Measurements from ENCODE around the gene DYSF.

Gene DYSF

GRCh38 chr2:71692621-71693277 is 239.4 kb downstream of the DYSF start:
- Histone ChIP-seq H3K79me2 (ENCODE audit: control insufficient read depth, insufficient read depth, low read length, unreplicated experiment) (no peaks in the 10 kb centered on the region), H3K36me3 (ENCODE audit: insufficient read depth, low read length) (no peaks in the 10 kb centered on the region), H3K27me3 (ENCODE audit: insufficient read depth, low read length) (peaks cover 33% of the 10 kb centered on the region), H3K4me3 (ENCODE audit: low read depth, low read length) (no peak overlapping the region), H2AFZ (ENCODE audit: low read length, unreplicated experiment) (no peak overlapping the region), H3K4me1 (ENCODE audit: control insufficient read depth, insufficient read depth, low read length, unreplicated experiment) (no peaks in the 10 kb centered on the region), H3K27ac (ENCODE audit: low read depth, low read length) (no peak overlapping the region)

- Histone ChIP-seq H3K79me2 (ENCODE audit: control insufficient read depth, insufficient read depth, low read length, unreplicated experiment) (no peaks in the 10 kb centered on the region), H2AFZ (ENCODE audit: low read length, unreplicated experiment) (no peak overlapping the region), H3K36me3 (ENCODE audit: insufficient read depth, low read length) (no peaks in the 10 kb centered on the region), H3K4me1 (ENCODE audit: control insufficient read depth, insufficient read depth, low read length, unreplicated experiment) (no peaks in the 10 kb centered on the region), H3K27me3 (ENCODE audit: insufficient read depth, low read length) (peaks cover 29% of the 10 kb centered on the region), H3K4me3 (ENCODE audit: low read depth, low read length) (no peak overlapping the region), H3K27ac (ENCODE audit: low read depth, low read length) (no peak overlapping the region)
Measured at GRCh38 chr2:71693286-71694270, 240.2 kb downstream of the DYSF start.

DNA sequence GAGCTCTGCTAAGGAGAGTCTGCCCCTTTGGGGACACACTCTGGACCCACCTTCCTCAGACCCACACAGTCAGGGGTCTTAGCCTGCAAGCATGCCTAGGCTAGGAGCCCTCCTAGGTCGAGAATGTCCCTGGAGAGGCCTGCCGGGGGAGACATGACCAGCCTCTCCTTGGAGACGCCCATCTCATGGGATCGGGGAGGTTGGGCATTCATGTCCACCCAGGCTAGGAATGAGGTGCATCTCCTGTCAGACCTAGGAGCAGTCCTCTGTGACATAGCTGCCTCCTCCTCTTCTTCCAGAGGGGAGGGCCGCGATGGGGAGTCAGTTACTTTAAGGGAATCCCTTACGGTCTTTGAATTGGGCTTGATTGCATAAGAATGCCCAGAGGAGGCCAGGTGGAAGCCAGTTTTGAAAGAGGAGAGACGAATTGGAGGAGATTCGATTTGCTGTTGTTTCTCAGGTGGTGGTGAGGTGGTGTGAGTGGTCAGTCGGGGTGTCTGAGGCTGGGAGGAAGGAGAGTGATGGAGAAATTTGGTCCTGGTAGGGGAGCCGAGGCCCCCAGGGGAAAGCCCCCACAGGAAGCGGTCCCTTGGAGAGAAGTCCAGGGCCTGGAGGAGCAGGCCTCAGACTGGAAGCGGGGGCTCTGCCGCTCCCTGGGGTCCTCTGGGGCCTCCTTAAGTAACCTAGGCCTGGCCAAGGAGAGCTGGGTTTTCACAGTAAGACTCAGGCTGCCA is 241.3 kb downstream of the DYSF start:
- no peaks in the 10 kb centered on the region for H3K4me1 ChIP-seq (ENCODE audit: control insufficient read depth, insufficient read depth, low read length, unreplicated experiment)
- no peak overlapping the region for H3K4me3 ChIP-seq (ENCODE audit: low read depth, low read length)
- no peak overlapping the region for H3K27ac ChIP-seq (ENCODE audit: low read depth, low read length)
- H3K79me2 ChIP-seq (ENCODE audit: control insufficient read depth, insufficient read depth, low read length, unreplicated experiment) = no peaks in the 10 kb centered on the region
- peaks cover 38% of the 10 kb centered on the region for H3K27me3 ChIP-seq (ENCODE audit: insufficient read depth, low read length)
- H2AFZ ChIP-seq (ENCODE audit: low read length, unreplicated experiment) = no peak overlapping the region
- no peaks in the 10 kb centered on the region for H3K36me3 ChIP-seq (ENCODE audit: insufficient read depth, low read length)

GRCh38 chr2:71695235-71696120 is 242.1 kb downstream of the DYSF start:
- H3K27me3 ChIP-seq (ENCODE audit: insufficient read depth, low read length) = peaks cover 38% of the 10 kb centered on the region
- H3K36me3 ChIP-seq (ENCODE audit: insufficient read depth, low read length) = no peaks in the 10 kb centered on the region
- no peak overlapping the region for H3K27ac ChIP-seq (ENCODE audit: low read depth, low read length)
- no peaks in the 10 kb centered on the region for H3K79me2 ChIP-seq (ENCODE audit: control insufficient read depth, insufficient read depth, low read length, unreplicated experiment)
- H2AFZ ChIP-seq (ENCODE audit: low read length, unreplicated experiment) = no peak overlapping the region
- H3K4me3 ChIP-seq (ENCODE audit: low read depth, low read length) = no peak overlapping the region
- no peaks in the 10 kb centered on the region for H3K4me1 ChIP-seq (ENCODE audit: control insufficient read depth, insufficient read depth, low read length, unreplicated experiment)

DNA sequence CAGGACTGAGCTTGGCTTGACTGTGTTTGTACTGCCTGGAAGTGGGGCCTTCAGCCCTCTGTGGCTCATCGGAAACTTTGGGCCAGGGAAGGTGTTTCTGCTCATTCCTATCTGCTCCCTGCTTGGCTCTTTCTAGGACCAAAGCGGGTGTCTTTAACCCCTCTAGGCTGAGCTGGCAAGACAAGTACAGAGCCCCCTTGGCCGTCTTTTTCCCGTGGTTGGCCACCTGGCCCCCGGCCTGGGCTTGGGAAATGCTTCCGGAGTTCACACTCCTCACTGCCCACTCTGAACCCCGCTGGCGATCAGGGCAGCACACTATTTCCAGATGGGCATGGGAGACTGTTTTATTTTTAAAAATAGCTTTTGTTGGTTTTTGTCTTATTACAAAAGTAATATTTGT is 243.0 kb downstream of the DYSF start:
- Histone ChIP-seq H3K79me2 (ENCODE audit: control insufficient read depth, insufficient read depth, low read length, unreplicated experiment) (no peaks in the 10 kb centered on the region), H3K27me3 (ENCODE audit: insufficient read depth, low read length) (peaks cover 38% of the 10 kb centered on the region), H3K4me1 (ENCODE audit: control insufficient read depth, insufficient read depth, low read length, unreplicated experiment) (no peaks in the 10 kb centered on the region), H3K36me3 (ENCODE audit: insufficient read depth, low read length) (no peaks in the 10 kb centered on the region), H2AFZ (ENCODE audit: low read length, unreplicated experiment) (no peak overlapping the region), H3K4me3 (ENCODE audit: low read depth, low read length) (no peak overlapping the region), H3K27ac (ENCODE audit: low read depth, low read length) (no peak overlapping the region)

GRCh38 chr2:71697106-71698004 is 244.0 kb downstream of the DYSF start:
- H3K27ac ChIP-seq (ENCODE audit: low read depth, low read length) = no peak overlapping the region

DNA sequence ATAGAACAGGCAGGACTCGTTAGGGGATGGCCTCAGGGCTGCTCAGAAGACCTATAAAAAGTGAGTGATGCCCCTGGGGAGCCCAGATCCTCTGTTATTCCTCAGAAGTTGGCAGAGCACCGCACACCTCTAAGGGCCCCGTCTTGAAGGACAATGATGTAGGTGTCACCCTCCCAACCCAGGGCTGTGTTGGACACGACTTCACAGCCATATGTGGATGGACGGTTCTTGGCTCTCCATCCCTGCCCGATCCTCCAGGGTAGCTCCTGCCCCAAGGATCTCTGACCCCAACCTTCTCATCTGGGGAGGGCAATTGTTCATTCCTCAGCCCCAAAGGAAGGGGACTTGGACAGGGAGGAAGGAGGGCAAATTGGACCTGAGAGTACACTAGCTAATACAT is 246.1 kb downstream of the DYSF start:
- Histone ChIP-seq H3K79me2 (ENCODE audit: control insufficient read depth, insufficient read depth, low read length, unreplicated experiment) (no peaks in the 10 kb centered on the region), H3K4me3 (ENCODE audit: low read depth, low read length) (no peak overlapping the region), H3K27ac (ENCODE audit: low read depth, low read length) (no peak overlapping the region), H3K36me3 (ENCODE audit: insufficient read depth, low read length) (no peaks in the 10 kb centered on the region), H3K27me3 (ENCODE audit: insufficient read depth, low read length) (peaks cover 34% of the 10 kb centered on the region), H3K4me1 (ENCODE audit: control insufficient read depth, insufficient read depth, low read length, unreplicated experiment) (no peaks in the 10 kb centered on the region), H2AFZ (ENCODE audit: low read length, unreplicated experiment) (no peak overlapping the region)

More at GRCh38 chr2:71697106-71698004, 244.0 kb downstream of the DYSF start:
- Histone ChIP-seq H3K27me3 (ENCODE audit: insufficient read depth, low read length) (peaks cover 30% of the 10 kb centered on the region), H3K4me1 (ENCODE audit: control insufficient read depth, insufficient read depth, low read length, unreplicated experiment) (no peaks in the 10 kb centered on the region), H2AFZ (ENCODE audit: low read length, unreplicated experiment) (no peak overlapping the region), H3K79me2 (ENCODE audit: control insufficient read depth, insufficient read depth, low read length, unreplicated experiment) (no peaks in the 10 kb centered on the region), H3K36me3 (ENCODE audit: insufficient read depth, low read length) (no peaks in the 10 kb centered on the region), H3K4me3 (ENCODE audit: low read depth, low read length) (no peak overlapping the region)

- H3K27me3 ChIP-seq (ENCODE audit: insufficient read depth, low read length) = peaks cover 40% of the 10 kb centered on the region
- H3K36me3 ChIP-seq (ENCODE audit: insufficient read depth, low read length) = no peaks in the 10 kb centered on the region
- no peak overlapping the region for H3K27ac ChIP-seq (ENCODE audit: low read depth, low read length)
- no peak overlapping the region for H2AFZ ChIP-seq (ENCODE audit: low read length, unreplicated experiment)
- no peaks in the 10 kb centered on the region for H3K79me2 ChIP-seq (ENCODE audit: control insufficient read depth, insufficient read depth, low read length, unreplicated experiment)
- no peak overlapping the region for H3K4me3 ChIP-seq (ENCODE audit: low read depth, low read length)
- no peaks in the 10 kb centered on the region for H3K4me1 ChIP-seq (ENCODE audit: control insufficient read depth, insufficient read depth, low read length, unreplicated experiment)
Measured at GRCh38 chr2:71700041-71700657, 246.8 kb downstream of the DYSF start.

Measured in ACC112 (cell line).